WTC11 (cell line): ENCODE results near the gene TAS2R42.

Source experiments
- CBFB ChIP-seq: sonication (generic); formaldehyde crosslinking; IDR thresholded peaks from 2 replicates; pipeline ENCODE4 v1.8.1; 2022; ENCODE audit warnings: mild to moderate bottlenecking, low read depth, missing genetic modification reagents
- ELF4 ChIP-seq: sonication (generic); formaldehyde crosslinking; IDR thresholded peaks from 2 replicates; pipeline ENCODE4 v1.8.1; 2022; ENCODE audit warnings: low read depth, mild to moderate bottlenecking, moderate library complexity, missing genetic modification reagents
- MYBL2 ChIP-seq: sonication (generic); formaldehyde crosslinking; IDR thresholded peaks from 2 replicates; pipeline ENCODE4 v1.8.1; 2023; ENCODE audit warnings: mild to moderate bottlenecking, moderate library complexity, missing genetic modification reagents
- NFYB ChIP-seq: sonication (generic); formaldehyde crosslinking; conservative IDR thresholded peaks from 2 replicates; pipeline ENCODE4 v1.8.0; 2022; ENCODE audit warnings: low read depth, missing genetic modification reagents
- NR1H2 ChIP-seq: sonication (generic); formaldehyde crosslinking; IDR thresholded peaks from 2 replicates; pipeline ENCODE4 v1.9.0; 2021; ENCODE audit warnings: mild to moderate bottlenecking, moderate library complexity, missing genetic modification reagents
- TCF7 ChIP-seq: sonication (generic); formaldehyde crosslinking; IDR thresholded peaks from 2 replicates; pipeline ENCODE4 v1.8.0; 2022; ENCODE audit warnings: mild to moderate bottlenecking, low read depth, missing genetic modification reagents, moderate library complexity
- ZNF121 ChIP-seq: sonication (generic); formaldehyde crosslinking; IDR thresholded peaks from 2 replicates; pipeline ENCODE4 v1.8.0; 2023; ENCODE audit warnings: missing genetic modification reagents
- ZNF138 ChIP-seq: sonication (generic); formaldehyde crosslinking; conservative IDR thresholded peaks from 2 replicates; pipeline ENCODE4 v1.8.1; 2022; ENCODE audit warnings: mild to moderate bottlenecking, moderate library complexity, missing genetic modification reagents
- TF ChIP-seq, protein P1 (sequence below): sonication (generic); formaldehyde crosslinking; IDR thresholded peaks from 2 replicates; pipeline ENCODE4 v1.8.0; 2022; ENCODE audit warnings: mild to moderate bottlenecking, missing genetic modification reagents
- TF ChIP-seq, protein P2 (sequence below): fragments of 200-600 bp; IDR thresholded peaks from 2 replicates; pipeline ENCODE4 v1.8.0; 2022; ENCODE audit warnings: antibody characterized with exemption
- TF ChIP-seq, protein P3 (sequence below): sonication (generic); formaldehyde crosslinking; IDR thresholded peaks from 2 replicates; pipeline ENCODE4 v1.8.0; 2022; ENCODE audit warnings: mild to moderate bottlenecking, missing genetic modification reagents
- TF ChIP-seq, protein P4 (sequence below): sonication (generic); formaldehyde crosslinking; conservative IDR thresholded peaks from 2 replicates; pipeline ENCODE4 v1.8.1; 2023; ENCODE audit warnings: mild to moderate bottlenecking, low read depth, missing genetic modification reagents, moderate library complexity
- TF ChIP-seq, protein P5 (sequence below): sonication (generic); formaldehyde crosslinking; IDR thresholded peaks from 2 replicates; pipeline ENCODE4 v1.8.0; 2022; ENCODE audit warnings: mild to moderate bottlenecking, missing genetic modification reagents
- TF ChIP-seq, protein P6 (sequence below): sonication (generic); formaldehyde crosslinking; IDR thresholded peaks from 2 replicates; pipeline ENCODE4 v1.8.1; 2023; ENCODE audit warnings: mild to moderate bottlenecking, missing genetic modification reagents, moderate library complexity

DNA sequence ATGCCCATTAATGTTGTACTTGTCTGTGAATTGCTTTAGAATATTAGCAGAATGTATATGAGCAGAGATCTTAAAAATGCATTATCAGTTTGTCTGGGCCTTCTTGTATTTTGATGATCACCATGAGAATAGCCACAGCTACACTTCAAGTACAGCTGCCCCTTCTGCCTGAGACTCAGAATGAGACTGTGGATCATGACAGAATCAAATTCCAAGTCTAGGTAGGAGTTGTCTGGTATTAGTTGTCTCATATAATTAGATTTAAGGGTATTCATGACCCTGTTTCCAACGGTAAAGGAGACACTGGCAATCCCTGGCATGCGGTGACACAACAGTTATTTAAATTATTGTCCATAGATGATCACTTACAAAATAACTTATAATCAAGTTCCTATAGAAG, 34.0 kb downstream of the TAS2R42 start:
- TF ChIP-seq NR1H2 (CRISPR knock-in tag) (no peak), TCF7 (CRISPR knock-in tag) (no peak), ZNF121 (CRISPR knock-in tag) (no peak), MYBL2 (CRISPR knock-in tag) (no peak), NFYB (CRISPR knock-in tag) (no peak), ZNF138 (CRISPR knock-in tag) (no peak), CBFB (CRISPR knock-in tag) (no peak), ELF4 (no peak)
- TF ChIP-seq, protein P1, sequence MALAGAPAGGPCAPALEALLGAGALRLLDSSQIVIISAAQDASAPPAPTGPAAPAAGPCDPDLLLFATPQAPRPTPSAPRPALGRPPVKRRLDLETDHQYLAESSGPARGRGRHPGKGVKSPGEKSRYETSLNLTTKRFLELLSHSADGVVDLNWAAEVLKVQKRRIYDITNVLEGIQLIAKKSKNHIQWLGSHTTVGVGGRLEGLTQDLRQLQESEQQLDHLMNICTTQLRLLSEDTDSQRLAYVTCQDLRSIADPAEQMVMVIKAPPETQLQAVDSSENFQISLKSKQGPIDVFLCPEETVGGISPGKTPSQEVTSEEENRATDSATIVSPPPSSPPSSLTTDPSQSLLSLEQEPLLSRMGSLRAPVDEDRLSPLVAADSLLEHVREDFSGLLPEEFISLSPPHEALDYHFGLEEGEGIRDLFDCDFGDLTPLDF (CRISPR knock-in tag) = no peak
- TF ChIP-seq, protein P2, sequence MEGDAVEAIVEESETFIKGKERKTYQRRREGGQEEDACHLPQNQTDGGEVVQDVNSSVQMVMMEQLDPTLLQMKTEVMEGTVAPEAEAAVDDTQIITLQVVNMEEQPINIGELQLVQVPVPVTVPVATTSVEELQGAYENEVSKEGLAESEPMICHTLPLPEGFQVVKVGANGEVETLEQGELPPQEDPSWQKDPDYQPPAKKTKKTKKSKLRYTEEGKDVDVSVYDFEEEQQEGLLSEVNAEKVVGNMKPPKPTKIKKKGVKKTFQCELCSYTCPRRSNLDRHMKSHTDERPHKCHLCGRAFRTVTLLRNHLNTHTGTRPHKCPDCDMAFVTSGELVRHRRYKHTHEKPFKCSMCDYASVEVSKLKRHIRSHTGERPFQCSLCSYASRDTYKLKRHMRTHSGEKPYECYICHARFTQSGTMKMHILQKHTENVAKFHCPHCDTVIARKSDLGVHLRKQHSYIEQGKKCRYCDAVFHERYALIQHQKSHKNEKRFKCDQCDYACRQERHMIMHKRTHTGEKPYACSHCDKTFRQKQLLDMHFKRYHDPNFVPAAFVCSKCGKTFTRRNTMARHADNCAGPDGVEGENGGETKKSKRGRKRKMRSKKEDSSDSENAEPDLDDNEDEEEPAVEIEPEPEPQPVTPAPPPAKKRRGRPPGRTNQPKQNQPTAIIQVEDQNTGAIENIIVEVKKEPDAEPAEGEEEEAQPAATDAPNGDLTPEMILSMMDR = no peak
- TF ChIP-seq, protein P3, sequence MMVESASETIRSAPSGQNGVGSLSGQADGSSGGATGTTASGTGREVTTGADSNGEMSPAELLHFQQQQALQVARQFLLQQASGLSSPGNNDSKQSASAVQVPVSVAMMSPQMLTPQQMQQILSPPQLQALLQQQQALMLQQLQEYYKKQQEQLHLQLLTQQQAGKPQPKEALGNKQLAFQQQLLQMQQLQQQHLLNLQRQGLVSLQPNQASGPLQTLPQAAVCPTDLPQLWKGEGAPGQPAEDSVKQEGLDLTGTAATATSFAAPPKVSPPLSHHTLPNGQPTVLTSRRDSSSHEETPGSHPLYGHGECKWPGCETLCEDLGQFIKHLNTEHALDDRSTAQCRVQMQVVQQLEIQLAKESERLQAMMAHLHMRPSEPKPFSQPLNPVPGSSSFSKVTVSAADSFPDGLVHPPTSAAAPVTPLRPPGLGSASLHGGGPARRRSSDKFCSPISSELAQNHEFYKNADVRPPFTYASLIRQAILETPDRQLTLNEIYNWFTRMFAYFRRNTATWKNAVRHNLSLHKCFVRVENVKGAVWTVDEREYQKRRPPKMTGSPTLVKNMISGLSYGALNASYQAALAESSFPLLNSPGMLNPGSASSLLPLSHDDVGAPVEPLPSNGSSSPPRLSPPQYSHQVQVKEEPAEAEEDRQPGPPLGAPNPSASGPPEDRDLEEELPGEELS (CRISPR knock-in tag) = no peak
- TF ChIP-seq, protein P4, sequence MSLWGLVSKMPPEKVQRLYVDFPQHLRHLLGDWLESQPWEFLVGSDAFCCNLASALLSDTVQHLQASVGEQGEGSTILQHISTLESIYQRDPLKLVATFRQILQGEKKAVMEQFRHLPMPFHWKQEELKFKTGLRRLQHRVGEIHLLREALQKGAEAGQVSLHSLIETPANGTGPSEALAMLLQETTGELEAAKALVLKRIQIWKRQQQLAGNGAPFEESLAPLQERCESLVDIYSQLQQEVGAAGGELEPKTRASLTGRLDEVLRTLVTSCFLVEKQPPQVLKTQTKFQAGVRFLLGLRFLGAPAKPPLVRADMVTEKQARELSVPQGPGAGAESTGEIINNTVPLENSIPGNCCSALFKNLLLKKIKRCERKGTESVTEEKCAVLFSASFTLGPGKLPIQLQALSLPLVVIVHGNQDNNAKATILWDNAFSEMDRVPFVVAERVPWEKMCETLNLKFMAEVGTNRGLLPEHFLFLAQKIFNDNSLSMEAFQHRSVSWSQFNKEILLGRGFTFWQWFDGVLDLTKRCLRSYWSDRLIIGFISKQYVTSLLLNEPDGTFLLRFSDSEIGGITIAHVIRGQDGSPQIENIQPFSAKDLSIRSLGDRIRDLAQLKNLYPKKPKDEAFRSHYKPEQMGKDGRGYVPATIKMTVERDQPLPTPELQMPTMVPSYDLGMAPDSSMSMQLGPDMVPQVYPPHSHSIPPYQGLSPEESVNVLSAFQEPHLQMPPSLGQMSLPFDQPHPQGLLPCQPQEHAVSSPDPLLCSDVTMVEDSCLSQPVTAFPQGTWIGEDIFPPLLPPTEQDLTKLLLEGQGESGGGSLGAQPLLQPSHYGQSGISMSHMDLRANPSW (CRISPR knock-in tag) = no peak
- TF ChIP-seq, protein P5, sequence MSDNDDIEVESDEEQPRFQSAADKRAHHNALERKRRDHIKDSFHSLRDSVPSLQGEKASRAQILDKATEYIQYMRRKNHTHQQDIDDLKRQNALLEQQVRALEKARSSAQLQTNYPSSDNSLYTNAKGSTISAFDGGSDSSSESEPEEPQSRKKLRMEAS = no peak
- TF ChIP-seq, protein P6, sequence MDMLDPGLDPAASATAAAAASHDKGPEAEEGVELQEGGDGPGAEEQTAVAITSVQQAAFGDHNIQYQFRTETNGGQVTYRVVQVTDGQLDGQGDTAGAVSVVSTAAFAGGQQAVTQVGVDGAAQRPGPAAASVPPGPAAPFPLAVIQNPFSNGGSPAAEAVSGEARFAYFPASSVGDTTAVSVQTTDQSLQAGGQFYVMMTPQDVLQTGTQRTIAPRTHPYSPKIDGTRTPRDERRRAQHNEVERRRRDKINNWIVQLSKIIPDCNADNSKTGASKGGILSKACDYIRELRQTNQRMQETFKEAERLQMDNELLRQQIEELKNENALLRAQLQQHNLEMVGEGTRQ (CRISPR knock-in tag) = no peak
